OCI-LY1 (cell line): ENCODE results near the gene CRTAC1.

Experiments
- H2AFZ ChIP-seq: fragments of 200-600 bp; sonication (generic), shearing (Covaris generic); 2 replicates; pipeline ENCODE4 v1.6.0; 2014; ENCODE audit warnings: antibody characterized with exemption, mild to moderate bottlenecking, low read length
- H3F3A ChIP-seq: fragments of 200-600 bp; sonication (generic), shearing (Covaris generic); 2 replicates; pipeline ENCODE4 v1.6.0; 2014; ENCODE audit warnings: mild to moderate bottlenecking, antibody characterized with exemption, low read length, moderate library complexity; ENCODE audit not compliant: insufficient read depth
- H3K27ac ChIP-seq: fragments of 200-600 bp; sonication (generic); 2 replicates; pipeline ENCODE4 v1.5.1; 2014; ENCODE audit warnings: low read length, mixed run types, mild to moderate bottlenecking, low read depth; ENCODE audit not compliant: poor library complexity, severe bottlenecking
- H3K27me3 ChIP-seq: fragments of 200-600 bp; sonication (generic); 2 replicates; pipeline ENCODE4 v1.6.0; 2014; ENCODE audit warnings: antibody characterized with exemption, mild to moderate bottlenecking, low read length, moderate library complexity; ENCODE audit not compliant: insufficient read depth
- H3K36me3 ChIP-seq: fragments of 200-600 bp; sonication (generic); 2 replicates; pipeline ENCODE4 v1.6.1; 2014; ENCODE audit warnings: mild to moderate bottlenecking, antibody characterized with exemption, low read length, moderate library complexity, mixed read lengths; ENCODE audit not compliant: insufficient read depth
- H3K4me1 ChIP-seq: fragments of 200-600 bp; sonication (generic); 2 replicates; pipeline ENCODE4 v1.5.1; 2014; ENCODE audit warnings: mild to moderate bottlenecking, low read length, moderate library complexity; ENCODE audit not compliant: insufficient read depth, severe bottlenecking
- H3K4me2 ChIP-seq: fragments of 200-600 bp; sonication (generic), shearing (Covaris generic); 2 replicates; pipeline ENCODE4 v1.6.1; 2014; ENCODE audit warnings: low read length
- H3K4me3 ChIP-seq: fragments of 200-600 bp; sonication (generic); 2 replicates; pipeline ENCODE4 v1.5.1; 2014; ENCODE audit warnings: low read length, low read depth, mild to moderate bottlenecking, mixed read lengths; ENCODE audit not compliant: poor library complexity, severe bottlenecking
- H3K79me2 ChIP-seq: fragments of 200-600 bp; shearing (Covaris generic); 2 replicates; pipeline ENCODE4 v1.6.1; 2016; ENCODE audit warnings: mixed run types, low read length, mixed read lengths; ENCODE audit not compliant: insufficient read depth
- H3K9ac ChIP-seq: fragments of 200-600 bp; sonication (generic), shearing (Covaris generic); 2 replicates; pipeline ENCODE4 v1.6.1; 2014; ENCODE audit warnings: mild to moderate bottlenecking, low read length, mixed read lengths
- H3K9me2 ChIP-seq: fragments of 200-600 bp; sonication (generic), shearing (Covaris generic); 2 replicates; pipeline ENCODE4 v1.6.1; 2014; ENCODE audit warnings: low read depth, mild to moderate bottlenecking, low read length, mixed read lengths
- H3K9me3 ChIP-seq: fragments of 200-600 bp; shearing (Covaris generic); 2 replicates; pipeline ENCODE4 v1.6.1; 2014; ENCODE audit warnings: low read length, mixed read lengths
- H4K20me1 ChIP-seq: fragments of 200-600 bp; sonication (generic), shearing (Covaris generic); 2 replicates; pipeline ENCODE4 v1.6.0; 2016; ENCODE audit warnings: mild to moderate bottlenecking, low read length; ENCODE audit not compliant: insufficient read depth
- EZH2 ChIP-seq: fragments of 200-600 bp; sonication (generic), shearing (Covaris generic); IDR thresholded peaks from 2 replicates; pipeline ENCODE4 v1.8.0; 2017; ENCODE audit warnings: borderline replicate concordance, mixed run types, mild to moderate bottlenecking, antibody characterized with exemption, low read length, moderate library complexity, mixed read lengths
- TF ChIP-seq, protein P1 (sequence below): fragments of 200-600 bp; sonication (generic), shearing (Covaris generic); IDR thresholded peaks from 2 replicates; pipeline ENCODE4 v1.5.1; 2017; ENCODE audit warnings: mild to moderate bottlenecking, antibody characterized with exemption, low read length, moderate library complexity, mixed read lengths

Gene CRTAC1

DNA sequence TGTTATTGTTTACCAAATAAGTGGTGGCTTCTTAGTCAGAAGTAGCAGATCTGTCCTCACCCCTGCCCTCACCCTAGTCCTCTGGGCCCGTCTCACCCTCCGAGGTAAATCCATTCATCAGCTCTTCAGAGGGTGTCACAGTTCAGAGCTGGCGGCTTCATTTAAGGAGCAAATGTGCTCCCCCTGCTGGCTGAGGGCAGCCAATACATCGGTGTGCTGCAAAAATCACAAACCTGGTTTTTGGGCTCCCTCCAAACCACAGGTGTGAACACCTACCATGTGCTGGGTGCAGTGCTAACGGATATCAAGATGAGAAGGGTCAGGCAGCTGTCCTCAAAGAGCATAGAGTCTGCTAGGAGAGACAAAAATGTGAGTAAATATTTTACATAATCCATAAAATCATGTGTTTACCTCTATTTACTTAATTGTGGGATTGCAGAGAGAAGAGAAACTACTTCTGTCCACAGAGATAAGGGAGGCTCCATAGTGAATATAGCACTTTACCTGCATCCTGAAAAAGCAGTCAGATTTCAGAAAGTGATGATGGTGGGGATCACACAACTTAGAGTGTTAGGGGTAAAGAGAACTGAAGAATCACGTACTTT is 15.5 kb upstream of the CRTAC1 start:
- Histone ChIP-seq H3K9ac (no peak overlapping the region), H3K9me3 (no peaks in the 10 kb centered on the region), H3F3A (no peaks in the 10 kb centered on the region), H3K4me2 (no peak overlapping the region), H3K4me1 (no peaks in the 10 kb centered on the region), H3K36me3 (no peaks in the 10 kb centered on the region), H3K79me2 (no peaks in the 10 kb centered on the region), H3K27me3 (no peaks in the 10 kb centered on the region), H2AFZ (no peak overlapping the region), H3K27ac (no peak overlapping the region), H3K4me3 (no peak overlapping the region), H4K20me1 (no peaks in the 10 kb centered on the region), H3K9me2 (no peaks in the 10 kb centered on the region)
- TF ChIP-seq, protein P1, sequence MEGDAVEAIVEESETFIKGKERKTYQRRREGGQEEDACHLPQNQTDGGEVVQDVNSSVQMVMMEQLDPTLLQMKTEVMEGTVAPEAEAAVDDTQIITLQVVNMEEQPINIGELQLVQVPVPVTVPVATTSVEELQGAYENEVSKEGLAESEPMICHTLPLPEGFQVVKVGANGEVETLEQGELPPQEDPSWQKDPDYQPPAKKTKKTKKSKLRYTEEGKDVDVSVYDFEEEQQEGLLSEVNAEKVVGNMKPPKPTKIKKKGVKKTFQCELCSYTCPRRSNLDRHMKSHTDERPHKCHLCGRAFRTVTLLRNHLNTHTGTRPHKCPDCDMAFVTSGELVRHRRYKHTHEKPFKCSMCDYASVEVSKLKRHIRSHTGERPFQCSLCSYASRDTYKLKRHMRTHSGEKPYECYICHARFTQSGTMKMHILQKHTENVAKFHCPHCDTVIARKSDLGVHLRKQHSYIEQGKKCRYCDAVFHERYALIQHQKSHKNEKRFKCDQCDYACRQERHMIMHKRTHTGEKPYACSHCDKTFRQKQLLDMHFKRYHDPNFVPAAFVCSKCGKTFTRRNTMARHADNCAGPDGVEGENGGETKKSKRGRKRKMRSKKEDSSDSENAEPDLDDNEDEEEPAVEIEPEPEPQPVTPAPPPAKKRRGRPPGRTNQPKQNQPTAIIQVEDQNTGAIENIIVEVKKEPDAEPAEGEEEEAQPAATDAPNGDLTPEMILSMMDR, result peak; percentile 61
- TF ChIP-seq EZH2, result no peak

DNA sequence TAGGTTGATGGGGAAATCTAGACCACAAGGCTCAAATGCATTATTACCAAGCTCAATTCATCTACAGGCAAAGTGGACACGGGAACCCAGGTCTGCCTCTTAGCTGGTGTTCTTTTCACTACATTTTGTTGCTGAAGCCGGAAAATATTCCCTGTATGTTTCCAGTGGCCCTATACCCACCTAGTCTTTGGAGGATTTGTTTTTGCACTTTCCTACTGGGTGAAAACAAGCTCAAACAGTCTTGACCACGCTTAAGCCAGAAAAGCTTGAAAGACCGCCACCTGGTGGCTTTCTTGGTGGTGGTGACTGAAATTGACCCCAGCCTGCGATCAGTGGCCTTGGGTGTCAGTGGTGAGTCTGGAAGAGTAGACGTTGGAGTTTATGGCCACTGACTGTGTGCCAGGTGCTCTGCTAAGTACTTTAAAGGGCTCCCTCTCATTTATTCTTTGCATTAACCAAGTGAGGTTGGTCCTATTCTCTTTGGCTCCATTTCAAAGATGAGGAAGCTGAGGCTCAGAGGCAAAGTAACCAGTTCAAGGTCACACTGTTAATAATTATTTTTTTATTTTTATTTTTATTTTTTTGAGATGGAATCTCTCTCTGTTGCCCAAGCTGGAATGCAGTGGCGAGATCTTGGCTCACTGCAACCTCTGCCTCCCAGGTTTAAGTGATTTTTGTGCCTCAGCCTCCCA is 11.1 kb upstream of the CRTAC1 start:
- no peaks in the 10 kb centered on the region for H4K20me1 ChIP-seq
- H3K9me3 ChIP-seq, result no peaks in the 10 kb centered on the region
- TF ChIP-seq EZH2, result no peak
- TF ChIP-seq, protein P1, result peak; percentile 58
- no peaks in the 10 kb centered on the region for H3K9me2 ChIP-seq
- no peaks in the 10 kb centered on the region for H3K36me3 ChIP-seq
- no peak overlapping the region for H2AFZ ChIP-seq
- H3K4me3 ChIP-seq, result no peak overlapping the region
- no peak overlapping the region for H3K27ac ChIP-seq
- H3F3A ChIP-seq, result no peaks in the 10 kb centered on the region
- no peaks in the 10 kb centered on the region for H3K79me2 ChIP-seq
- no peak overlapping the region for H3K4me2 ChIP-seq
- H3K9ac ChIP-seq, result no peak overlapping the region
- H3K4me1 ChIP-seq, result no peaks in the 10 kb centered on the region
- no peaks in the 10 kb centered on the region for H3K27me3 ChIP-seq

DNA sequence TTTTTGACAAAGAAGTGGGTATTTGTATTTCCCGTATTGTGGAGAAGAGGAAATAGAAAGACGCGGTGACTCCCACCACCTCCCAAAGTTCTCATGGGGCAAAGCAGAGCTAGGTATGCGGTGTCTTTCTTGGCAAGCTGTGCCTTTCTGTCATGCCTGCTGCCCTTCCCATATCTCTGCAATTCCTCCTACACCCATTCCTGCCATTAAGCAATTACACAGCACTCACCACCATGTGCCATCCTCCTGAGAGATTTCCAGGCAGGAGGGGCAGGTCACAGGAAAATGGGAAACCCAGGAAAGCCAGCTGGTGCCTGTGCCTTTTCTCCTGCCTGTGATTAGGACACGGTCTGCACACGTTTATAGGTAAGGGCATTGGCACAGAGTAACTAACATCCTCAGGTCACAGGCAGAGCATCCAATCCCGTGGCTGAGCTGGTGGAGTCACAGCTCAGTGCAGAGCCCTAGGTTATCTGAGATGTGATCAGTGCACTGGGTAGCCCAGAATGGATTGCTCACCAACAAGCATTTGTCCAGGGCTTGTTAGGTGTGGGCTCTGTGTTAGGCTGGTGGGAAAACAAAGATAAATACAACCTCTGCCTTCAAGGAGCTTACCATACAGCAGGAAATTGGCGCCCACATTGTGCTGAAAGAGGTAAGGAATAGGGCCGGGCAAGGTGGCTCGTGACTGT is 9.4 kb upstream of the CRTAC1 start:
- no peak overlapping the region for H3K4me3 ChIP-seq
- no peak overlapping the region for H3K9ac ChIP-seq
- TF ChIP-seq, protein P1, result no peak
- no peak for TF ChIP-seq EZH2
- no peaks in the 10 kb centered on the region for H3F3A ChIP-seq
- H3K4me1 ChIP-seq, result no peaks in the 10 kb centered on the region
- H3K9me2 ChIP-seq, result no peaks in the 10 kb centered on the region
- H2AFZ ChIP-seq, result no peak overlapping the region
- no peaks in the 10 kb centered on the region for H3K27me3 ChIP-seq
- H3K4me2 ChIP-seq, result no peak overlapping the region
- H3K79me2 ChIP-seq, result no peaks in the 10 kb centered on the region
- H3K9me3 ChIP-seq, result no peaks in the 10 kb centered on the region
- no peaks in the 10 kb centered on the region for H4K20me1 ChIP-seq
- no peak overlapping the region for H3K27ac ChIP-seq
- no peaks in the 10 kb centered on the region for H3K36me3 ChIP-seq
